Fibroblast of pulmonary artery (primary cell): ENCODE results near the gene TWNK.
"Not testable (repeated sequence)": the region's sequence is repeated elsewhere in the genome, so short reads cannot be mapped to it uniquely, and the experiment has no call there.

Experiments used
- DNase-seq: peaks from one replicate; pipeline ENCODE4 v3.0.0-alpha.2; 2010; ENCODE audit warnings: low read depth
- H3K4me3 ChIP-seq: replicated peaks from 2 replicates; pipeline ENCODE4 v1.5.1; 2011; ENCODE audit warnings: low read depth, mild to moderate bottlenecking, control low read depth, low read length, moderate library complexity
- TF ChIP-seq, protein P1 (sequence below): IDR thresholded peaks from 2 replicates; pipeline ENCODE4 v1.5.1; 2011; ENCODE audit warnings: mild to moderate bottlenecking, control low read depth, low read length, inconsistent platforms; ENCODE audit errors: missing control alignments

The TWNK gene

DNA sequence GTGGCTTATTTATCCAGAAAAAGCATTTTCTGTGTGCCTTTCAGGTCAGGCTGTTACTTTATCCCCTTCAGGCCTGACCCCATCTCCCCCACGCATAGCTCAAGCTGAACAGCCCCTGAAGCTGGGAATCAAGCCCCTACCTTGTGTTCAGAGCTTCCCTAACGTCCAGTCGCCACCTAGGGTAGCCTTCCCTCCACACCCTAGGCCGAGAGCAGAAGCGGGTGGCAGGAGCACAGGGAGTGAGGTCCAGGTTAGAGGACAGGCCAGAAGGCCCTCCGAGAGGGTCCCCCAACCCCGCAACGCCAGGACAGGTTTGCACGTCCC is 18.5 kb upstream of the TWNK start:
- no peak for DNase-seq
- TF ChIP-seq, protein P1, sequence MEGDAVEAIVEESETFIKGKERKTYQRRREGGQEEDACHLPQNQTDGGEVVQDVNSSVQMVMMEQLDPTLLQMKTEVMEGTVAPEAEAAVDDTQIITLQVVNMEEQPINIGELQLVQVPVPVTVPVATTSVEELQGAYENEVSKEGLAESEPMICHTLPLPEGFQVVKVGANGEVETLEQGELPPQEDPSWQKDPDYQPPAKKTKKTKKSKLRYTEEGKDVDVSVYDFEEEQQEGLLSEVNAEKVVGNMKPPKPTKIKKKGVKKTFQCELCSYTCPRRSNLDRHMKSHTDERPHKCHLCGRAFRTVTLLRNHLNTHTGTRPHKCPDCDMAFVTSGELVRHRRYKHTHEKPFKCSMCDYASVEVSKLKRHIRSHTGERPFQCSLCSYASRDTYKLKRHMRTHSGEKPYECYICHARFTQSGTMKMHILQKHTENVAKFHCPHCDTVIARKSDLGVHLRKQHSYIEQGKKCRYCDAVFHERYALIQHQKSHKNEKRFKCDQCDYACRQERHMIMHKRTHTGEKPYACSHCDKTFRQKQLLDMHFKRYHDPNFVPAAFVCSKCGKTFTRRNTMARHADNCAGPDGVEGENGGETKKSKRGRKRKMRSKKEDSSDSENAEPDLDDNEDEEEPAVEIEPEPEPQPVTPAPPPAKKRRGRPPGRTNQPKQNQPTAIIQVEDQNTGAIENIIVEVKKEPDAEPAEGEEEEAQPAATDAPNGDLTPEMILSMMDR, result no peak
- peak overlapping the region; percentile 60 for H3K4me3 ChIP-seq

DNA sequence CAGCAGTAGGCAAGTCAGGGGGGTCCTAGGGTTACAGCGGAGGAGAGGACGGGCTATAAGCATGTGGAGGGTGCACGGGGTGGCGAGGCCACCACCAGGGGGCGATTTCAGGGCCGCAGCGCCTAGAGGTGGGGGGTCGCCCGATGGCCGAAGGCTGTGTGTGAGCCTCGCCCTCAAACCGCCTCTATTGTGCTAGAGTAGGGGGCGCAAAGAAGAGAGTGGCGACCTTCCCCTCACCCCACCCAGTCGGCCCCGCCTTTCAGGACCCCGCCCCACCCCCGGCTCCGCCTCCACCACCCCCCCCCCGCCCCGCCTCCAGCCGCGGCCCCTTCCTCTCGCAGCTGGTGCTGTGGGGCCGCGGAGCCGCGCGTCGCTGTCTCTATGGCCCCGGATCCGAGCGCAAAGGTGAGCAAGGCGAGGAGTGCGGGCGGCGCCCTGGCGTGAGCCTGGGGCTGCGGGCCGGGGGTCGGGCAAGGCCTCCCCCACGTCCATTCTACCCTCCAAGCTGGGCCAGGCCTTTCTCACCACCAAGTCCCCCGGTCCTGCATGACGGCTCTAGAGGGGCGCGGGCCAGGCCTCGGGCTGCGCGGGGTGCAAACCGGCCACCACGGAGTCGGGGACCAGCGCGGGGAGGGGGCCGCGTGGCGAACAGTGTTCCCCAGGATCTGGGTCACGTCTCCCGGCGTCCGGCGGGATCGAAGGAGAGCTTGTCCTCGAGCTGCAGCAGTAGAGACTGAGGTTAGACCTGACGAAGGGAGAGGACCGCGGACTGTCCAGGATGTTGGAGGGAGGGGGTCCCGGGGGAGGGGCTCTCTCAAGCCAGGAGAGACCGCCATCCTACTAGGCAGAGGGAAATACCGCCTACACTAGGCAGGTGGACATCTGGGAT is 17.9 kb upstream of the TWNK start, which contains the start of gene SEMA4G:
Gene SEMA4G, plus strand, starts transcription at position 318 of the 889 bp plus-strand sequence. CDS start 3,409 bp downstream, outside the sequence.
- peak; percentile 36 for DNase-seq
- peak within 1 kb of the TSS; percentile 60 for H3K4me3 ChIP-seq
- TF ChIP-seq, protein P1, result peak; percentile 73

DNA sequence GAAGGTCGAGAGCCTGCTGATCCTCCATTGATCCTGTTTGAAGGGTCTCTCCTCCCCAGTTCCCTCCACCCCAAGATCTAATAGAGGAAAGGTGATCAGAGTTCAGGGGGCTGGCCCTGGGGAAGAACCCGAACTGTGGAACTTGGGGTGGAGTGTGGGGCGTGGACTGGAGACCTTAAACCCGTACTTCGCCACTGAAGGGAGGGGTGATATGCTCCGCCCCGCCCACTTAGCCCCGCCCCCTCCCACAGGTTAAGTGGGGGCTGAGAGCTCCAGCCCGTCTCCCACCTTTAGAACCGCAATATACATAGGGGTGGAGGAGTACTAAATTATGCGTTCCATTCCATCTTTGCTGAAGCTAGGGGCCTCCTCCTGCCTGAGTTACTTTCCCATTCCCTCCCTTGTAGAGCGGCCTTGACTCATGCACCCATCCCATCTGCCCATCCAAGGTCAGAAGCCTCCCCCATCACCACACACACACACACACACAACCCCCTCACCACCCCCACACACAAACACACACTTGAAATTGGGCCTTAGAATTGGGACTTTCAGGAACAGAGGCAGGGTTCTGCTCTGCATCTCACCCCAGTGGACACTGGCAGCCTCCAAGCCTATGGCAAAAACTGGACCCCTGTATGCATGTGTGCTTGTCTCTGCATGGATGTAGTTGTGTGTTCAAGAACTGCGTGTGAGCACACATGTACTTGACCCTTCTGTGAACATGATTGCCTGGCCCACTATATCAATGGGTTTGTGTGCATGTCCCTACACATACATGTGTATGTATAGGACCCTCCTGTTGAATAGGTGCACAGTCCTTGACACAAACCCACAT is 17.0 kb upstream of the TWNK start:
- DNase-seq, result no peak
- TF ChIP-seq, protein P1, result no peak
- peak overlapping the region; percentile 60 for H3K4me3 ChIP-seq

DNA sequence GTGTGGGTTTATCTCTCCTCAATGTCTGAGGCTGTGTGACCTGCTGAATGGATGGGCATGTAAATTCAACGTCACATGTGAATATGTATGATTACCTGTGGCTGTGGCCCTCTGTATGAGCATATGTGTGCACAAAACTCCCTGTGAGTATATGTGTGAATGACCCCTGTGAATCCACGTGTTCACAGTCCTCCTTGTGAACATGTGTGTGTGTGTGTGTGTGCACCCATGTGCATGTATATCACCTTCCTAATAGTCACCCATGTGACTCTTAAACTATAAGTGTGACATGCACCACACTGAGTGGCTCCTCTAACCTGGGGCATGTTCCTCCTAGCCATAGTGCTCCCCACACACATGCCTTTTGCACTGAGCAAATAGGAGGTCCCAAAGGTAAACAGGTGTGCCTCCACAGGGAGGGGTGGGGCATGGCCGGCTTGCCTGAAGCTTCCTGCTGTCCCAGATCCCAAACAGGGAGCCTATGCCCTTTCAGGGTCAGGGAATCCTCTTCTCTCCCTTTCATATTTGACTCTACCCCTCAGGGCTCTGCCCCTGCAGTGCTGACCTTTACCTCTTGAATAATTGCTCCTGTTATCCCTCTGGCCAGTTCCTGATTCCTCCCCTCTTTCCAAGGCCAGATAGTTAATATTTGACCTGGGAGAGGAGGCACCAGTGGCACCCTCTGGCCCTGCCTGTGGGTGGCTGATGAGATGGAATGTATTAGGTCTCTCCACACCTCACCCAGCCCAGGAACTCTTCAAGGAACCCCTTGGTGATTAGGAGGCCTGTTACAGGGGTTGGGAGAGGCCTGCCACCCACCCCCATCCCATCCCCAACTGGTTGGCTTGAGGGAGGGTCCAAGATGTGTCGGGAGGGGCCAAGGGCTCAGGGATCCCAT is 16.2 kb upstream of the TWNK start:
- H3K4me3 ChIP-seq, result no peak overlapping the region
- TF ChIP-seq, protein P1, result no peak
- DNase-seq, result no peak

DNA sequence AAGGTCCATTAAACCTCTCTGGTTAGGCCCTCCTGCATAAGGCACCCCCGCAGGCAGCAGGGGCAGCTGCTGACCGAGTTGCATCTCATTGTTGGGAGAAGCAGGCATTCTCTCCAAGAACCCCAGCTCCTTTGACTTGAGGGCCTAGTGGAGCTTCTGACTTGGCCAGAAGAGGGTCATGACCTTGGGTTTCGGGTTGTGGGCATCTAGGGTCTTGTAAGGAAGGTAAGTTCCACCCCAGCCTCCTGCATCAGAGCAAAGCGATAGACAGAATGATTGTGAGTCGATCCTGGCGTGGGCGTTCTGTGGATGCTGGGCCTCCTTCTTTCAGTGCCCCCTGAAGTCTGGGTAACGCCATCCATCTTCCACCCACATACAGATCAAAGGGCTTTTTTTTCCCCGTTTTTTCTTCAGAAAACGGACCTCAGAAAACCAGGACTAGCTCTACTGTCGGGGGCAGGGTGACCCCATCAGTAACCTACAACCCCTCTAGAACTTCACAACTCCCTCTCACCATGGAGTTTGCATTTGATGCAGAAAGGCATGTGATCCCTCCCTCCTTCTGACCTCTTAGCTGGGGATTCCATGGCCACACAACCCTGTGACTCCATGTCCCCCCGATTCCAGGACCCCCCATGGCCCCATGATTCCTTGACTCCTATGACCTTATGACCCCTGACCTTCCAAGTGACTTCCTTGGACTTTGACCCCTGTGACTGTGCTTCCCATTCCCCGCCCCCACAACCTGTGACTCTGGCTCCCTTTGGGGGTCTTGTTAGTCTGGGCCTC is 15.0 kb upstream of the TWNK start:
- TF ChIP-seq, protein P1, result no peak

DNA sequence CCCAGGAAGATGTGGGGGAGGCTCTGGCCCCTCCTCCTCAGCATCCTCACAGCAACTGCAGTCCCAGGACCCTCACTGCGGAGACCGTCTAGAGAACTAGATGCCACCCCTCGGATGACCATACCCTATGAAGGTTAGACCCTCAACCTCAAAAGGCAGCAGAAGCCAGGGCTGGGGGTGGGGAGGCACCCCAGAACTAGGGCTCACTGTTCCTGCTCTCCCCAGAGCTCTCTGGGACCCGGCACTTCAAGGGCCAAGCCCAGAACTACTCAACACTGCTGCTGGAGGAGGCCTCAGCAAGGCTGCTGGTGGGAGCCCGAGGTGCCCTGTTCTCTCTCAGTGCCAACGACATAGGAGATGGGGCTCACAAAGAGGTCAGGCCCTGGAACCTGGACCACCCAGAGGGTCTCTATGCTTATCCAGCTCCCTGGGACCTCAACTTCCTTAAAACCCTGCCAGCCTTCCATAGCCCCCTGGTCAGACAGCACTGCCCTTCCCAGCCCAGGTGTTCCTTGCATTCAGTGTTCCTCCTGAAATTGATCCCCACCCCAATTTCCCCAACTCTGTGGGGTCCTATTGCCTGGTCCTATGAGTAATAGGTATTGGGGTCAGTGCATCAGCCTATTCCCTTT is 14.3 kb upstream of the TWNK start:
- H3K4me3 ChIP-seq, result no peak overlapping the region
- TF ChIP-seq, protein P1, result no peak
- DNase-seq, result no peak

More for the DNA sequence above, 15.0 kb upstream of the TWNK start:
- no peak overlapping the region for H3K4me3 ChIP-seq
- no peak for DNase-seq

DNA sequence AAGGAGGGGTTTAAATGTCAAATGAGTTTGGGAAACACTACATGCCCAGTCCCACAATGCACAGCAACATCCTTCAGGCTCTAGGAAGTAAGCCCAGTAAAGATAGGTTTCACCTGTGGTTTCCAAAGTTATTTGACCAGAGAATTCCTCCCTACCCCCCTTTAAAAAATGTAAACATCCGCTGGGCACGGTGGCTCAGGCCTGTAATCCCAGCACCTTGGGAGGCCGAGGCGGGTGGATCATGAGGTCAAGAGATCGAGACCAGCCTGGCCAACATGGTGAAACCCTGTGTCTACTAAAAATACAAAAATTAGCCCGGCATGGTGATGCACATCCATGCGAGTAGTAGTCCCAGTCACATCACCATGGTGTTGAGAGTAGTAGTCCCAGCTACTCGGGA is 11.9 kb upstream of the TWNK start:
- not testable (repeated sequence) for DNase-seq, H3K4me3 ChIP-seq
